KOPT-K1 (cell line): ENCODE data around the gene SMARCA4.

Source experiments
- H3K27ac ChIP-seq: fragments of 200-600 bp; sonication (generic); 2 replicates; pipeline ENCODE4 v1.5.1; 2016; ENCODE audit warnings: antibody characterized with exemption, mild to moderate bottlenecking, low read depth, low read length; ENCODE audit not compliant: poor library complexity, severe bottlenecking
- H3K36me3 ChIP-seq: fragments of 200-600 bp; sonication (generic); 2 replicates; pipeline ENCODE4 v1.5.1; 2017; ENCODE audit warnings: antibody characterized with exemption, mild to moderate bottlenecking, low read length, moderate library complexity; ENCODE audit not compliant: insufficient read depth
- H3K9me3 ChIP-seq: fragments of 200-600 bp; sonication (generic); 2 replicates; pipeline ENCODE4 v1.5.1; 2017; ENCODE audit warnings: antibody characterized with exemption, low read length, mild to moderate bottlenecking; ENCODE audit not compliant: insufficient read depth, poor library complexity, severe bottlenecking

SMARCA4 gene

GRCh38 chr19:10961073-10961860 lies 437 bp downstream of the SMARCA4 start:
- Histone ChIP-seq H3K27ac (peak overlapping the region; percentile 95), H3K36me3 (peaks cover 13% of the 10 kb centered on the region; the same call in 1 of the 2 replicates), H3K9me3 (no peaks in the 10 kb centered on the region)

- no peaks in the 10 kb centered on the region for H3K9me3 ChIP-seq
- peak overlapping the region; percentile 95 for H3K27ac ChIP-seq
- peaks cover 13% of the 10 kb centered on the region; the same call in 1 of the 2 replicates for H3K36me3 ChIP-seq
These were observed 2.0 kb downstream of the SMARCA4 start for GRCh38 chr19:10962863-10963262.

GRCh38 chr19:10963865-10964264 lies 3.0 kb downstream of the SMARCA4 start:
- Histone ChIP-seq H3K36me3 (peaks cover 13% of the 10 kb centered on the region; the same call in 1 of the 2 replicates), H3K27ac (peak overlapping the region; percentile 95), H3K9me3 (no peaks in the 10 kb centered on the region)

- peaks cover 13% of the 10 kb centered on the region; the same call in 1 of the 2 replicates for H3K36me3 ChIP-seq
- no peaks in the 10 kb centered on the region for H3K9me3 ChIP-seq
- peak overlapping the region; percentile 21 for H3K27ac ChIP-seq
These were observed 4.1 kb downstream of the SMARCA4 start for GRCh38 chr19:10964903-10965302.

- H3K27ac ChIP-seq: peak overlapping the region; percentile 21
- H3K9me3 ChIP-seq: no peaks in the 10 kb centered on the region
- peaks cover 13% of the 10 kb centered on the region; the same call in 1 of the 2 replicates for H3K36me3 ChIP-seq
These were observed 4.6 kb downstream of the SMARCA4 start for GRCh38 chr19:10965398-10965797.

- Histone ChIP-seq H3K27ac (peak overlapping the region; percentile 31), H3K36me3 (peaks cover 13% of the 10 kb centered on the region; the same call in 1 of the 2 replicates), H3K9me3 (no peaks in the 10 kb centered on the region)
These were observed 6.0 kb downstream of the SMARCA4 start for GRCh38 chr19:10966809-10967208.

GRCh38 chr19:10968527-10969135 lies 7.8 kb downstream of the SMARCA4 start:
- Histone ChIP-seq H3K9me3 (no peaks in the 10 kb centered on the region), H3K36me3 (peaks cover 13% of the 10 kb centered on the region; the same call in 1 of the 2 replicates), H3K27ac (peak overlapping the region; percentile 77)

- Histone ChIP-seq H3K9me3 (no peaks in the 10 kb centered on the region), H3K36me3 (0 out of 2 replicates have a peak, but pooled peaks cover 4% of the 10 kb centered on the region), H3K27ac (no peak overlapping the region)
These were observed 10.4 kb downstream of the SMARCA4 start for GRCh38 chr19:10971107-10971726.

GRCh38 chr19:10975374-10976130 lies 14.7 kb downstream of the SMARCA4 start:
- Histone ChIP-seq H3K27ac (no peak overlapping the region), H3K36me3 (peaks cover 24% of the 10 kb centered on the region), H3K9me3 (no peaks in the 10 kb centered on the region)

GRCh38 chr19:10976131-10976892 lies 15.5 kb downstream of the SMARCA4 start:
- no peaks in the 10 kb centered on the region for H3K9me3 ChIP-seq
- peaks cover 29% of the 10 kb centered on the region for H3K36me3 ChIP-seq
- H3K27ac ChIP-seq: no peak overlapping the region

GRCh38 chr19:10977742-10978092 lies 16.9 kb downstream of the SMARCA4 start:
- Histone ChIP-seq H3K9me3 (no peaks in the 10 kb centered on the region), H3K36me3 (peaks cover 34% of the 10 kb centered on the region), H3K27ac (no peak overlapping the region)

GRCh38 chr19:10979951-10980381 lies 19.1 kb downstream of the SMARCA4 start:
- Histone ChIP-seq H3K27ac (no peak overlapping the region), H3K9me3 (no peaks in the 10 kb centered on the region), H3K36me3 (peaks cover 51% of the 10 kb centered on the region)

GRCh38 chr19:10981252-10981895 lies 20.5 kb downstream of the SMARCA4 start:
- peaks cover 61% of the 10 kb centered on the region for H3K36me3 ChIP-seq
- H3K9me3 ChIP-seq: no peaks in the 10 kb centered on the region
- H3K27ac ChIP-seq: no peak overlapping the region

GRCh38 chr19:10983026-10983425 lies 22.2 kb downstream of the SMARCA4 start:
- no peak overlapping the region for H3K27ac ChIP-seq
- H3K36me3 ChIP-seq: peaks cover 72% of the 10 kb centered on the region
- H3K9me3 ChIP-seq: no peaks in the 10 kb centered on the region
